ENCODE data around the gene NIBAN1. TPM values are rescaled to one million over a fixed set of nuclear protein-coding genes. Genes with fewer than 3 reads are reported as not detected.

NIBAN1 gene
- total RNA-seq, 1 experiment from 2014 or later, result 6.7 TPM

DNA sequence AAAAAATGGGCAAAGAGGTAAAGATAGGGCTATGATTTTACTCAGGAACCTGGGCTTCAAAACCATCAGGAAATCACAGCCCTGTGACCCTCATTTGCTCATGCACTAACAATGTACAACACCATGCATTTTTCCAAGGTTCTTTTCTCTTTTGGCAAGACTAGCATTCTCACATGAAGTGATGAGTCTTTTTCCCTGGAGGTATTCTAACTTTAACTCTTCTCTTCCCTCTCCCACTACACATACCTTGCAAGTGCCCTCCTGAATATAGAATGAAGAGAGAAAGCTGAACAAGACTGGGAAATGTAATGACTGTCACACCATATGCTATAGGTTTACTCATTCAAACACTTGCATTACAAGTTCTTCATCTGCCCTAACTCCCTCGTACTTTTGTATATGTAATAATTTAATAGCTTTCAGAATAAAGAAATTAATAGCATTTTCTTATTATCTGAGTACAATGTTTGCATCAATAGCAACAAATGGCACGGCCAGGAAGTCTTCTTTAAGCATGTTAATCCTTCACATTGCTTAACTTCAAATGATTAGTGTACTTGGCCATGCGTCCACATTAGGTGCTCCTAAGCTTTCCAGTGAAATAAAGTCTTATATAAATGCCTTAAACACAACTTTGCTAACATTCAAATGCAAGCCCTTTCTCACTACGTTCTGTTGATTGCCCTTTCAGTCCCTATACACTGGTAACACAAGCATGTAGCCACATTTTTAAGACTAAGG is 1.8 kb downstream of the NIBAN1 start:
- H3K9me3 ChIP-seq (ENCODE audit: control insufficient read depth, insufficient read depth, low read depth, low read length), result no peaks in the 10 kb centered on the region
- in situ Hi-C loops (cut with HindIII; ENCODE audit: low pct_unique_long_range_greater_than_20kb, low sequenced_read_pairs) (no loop called here), intact Hi-C loops (cut with micrococcal nuclease; ENCODE audit: unreplicated experiment) (no loop called here)
- no peak for DNase-seq (ENCODE audit: low read depth, low spot score)
- H3K27me3 ChIP-seq (ENCODE audit: control insufficient read depth, insufficient read depth, low read length), result peaks cover 28% of the 10 kb centered on the region
- CTCF ChIA-PET, result interaction anchor here (0.6 kb wide), 1 partner anchor 680 kb away, joined by 3 read pairs; no protein-coding TSS in a partner anchor
- no peaks in the 10 kb centered on the region for H3K4me1 ChIP-seq (ENCODE audit: control insufficient read depth, insufficient read depth, low read length)
- H3K36me3 ChIP-seq (ENCODE audit: control insufficient read depth, insufficient read depth, low read length), result no peaks in the 10 kb centered on the region
- ATAC-seq, result no peak
- no peak overlapping the region for H3K27ac ChIP-seq (ENCODE audit: low read length)
- TF ChIP-seq, protein P1, sequence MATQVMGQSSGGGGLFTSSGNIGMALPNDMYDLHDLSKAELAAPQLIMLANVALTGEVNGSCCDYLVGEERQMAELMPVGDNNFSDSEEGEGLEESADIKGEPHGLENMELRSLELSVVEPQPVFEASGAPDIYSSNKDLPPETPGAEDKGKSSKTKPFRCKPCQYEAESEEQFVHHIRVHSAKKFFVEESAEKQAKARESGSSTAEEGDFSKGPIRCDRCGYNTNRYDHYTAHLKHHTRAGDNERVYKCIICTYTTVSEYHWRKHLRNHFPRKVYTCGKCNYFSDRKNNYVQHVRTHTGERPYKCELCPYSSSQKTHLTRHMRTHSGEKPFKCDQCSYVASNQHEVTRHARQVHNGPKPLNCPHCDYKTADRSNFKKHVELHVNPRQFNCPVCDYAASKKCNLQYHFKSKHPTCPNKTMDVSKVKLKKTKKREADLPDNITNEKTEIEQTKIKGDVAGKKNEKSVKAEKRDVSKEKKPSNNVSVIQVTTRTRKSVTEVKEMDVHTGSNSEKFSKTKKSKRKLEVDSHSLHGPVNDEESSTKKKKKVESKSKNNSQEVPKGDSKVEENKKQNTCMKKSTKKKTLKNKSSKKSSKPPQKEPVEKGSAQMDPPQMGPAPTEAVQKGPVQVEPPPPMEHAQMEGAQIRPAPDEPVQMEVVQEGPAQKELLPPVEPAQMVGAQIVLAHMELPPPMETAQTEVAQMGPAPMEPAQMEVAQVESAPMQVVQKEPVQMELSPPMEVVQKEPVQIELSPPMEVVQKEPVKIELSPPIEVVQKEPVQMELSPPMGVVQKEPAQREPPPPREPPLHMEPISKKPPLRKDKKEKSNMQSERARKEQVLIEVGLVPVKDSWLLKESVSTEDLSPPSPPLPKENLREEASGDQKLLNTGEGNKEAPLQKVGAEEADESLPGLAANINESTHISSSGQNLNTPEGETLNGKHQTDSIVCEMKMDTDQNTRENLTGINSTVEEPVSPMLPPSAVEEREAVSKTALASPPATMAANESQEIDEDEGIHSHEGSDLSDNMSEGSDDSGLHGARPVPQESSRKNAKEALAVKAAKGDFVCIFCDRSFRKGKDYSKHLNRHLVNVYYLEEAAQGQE (IDR thresholded peaks at IDR 0.05; ENCODE audit: insufficient read depth in 1 of 2, low read depth in 2 of 2, low read length in 1 of 2), result no peak
- TF ChIP-seq TCF7L2 (IDR thresholded peaks at IDR 0.05; ENCODE audit: low read depth, low read length) (no peak), POLR2AphosphoS5 (IDR thresholded peaks at IDR 0.05; ENCODE audit: low read depth, low read length) (no peak), SIN3A (IDR thresholded peaks at IDR 0.05; ENCODE audit: borderline replicate concordance, insufficient read depth, low read depth, low read length) (no peak)
- TF ChIP-seq, protein P2, sequence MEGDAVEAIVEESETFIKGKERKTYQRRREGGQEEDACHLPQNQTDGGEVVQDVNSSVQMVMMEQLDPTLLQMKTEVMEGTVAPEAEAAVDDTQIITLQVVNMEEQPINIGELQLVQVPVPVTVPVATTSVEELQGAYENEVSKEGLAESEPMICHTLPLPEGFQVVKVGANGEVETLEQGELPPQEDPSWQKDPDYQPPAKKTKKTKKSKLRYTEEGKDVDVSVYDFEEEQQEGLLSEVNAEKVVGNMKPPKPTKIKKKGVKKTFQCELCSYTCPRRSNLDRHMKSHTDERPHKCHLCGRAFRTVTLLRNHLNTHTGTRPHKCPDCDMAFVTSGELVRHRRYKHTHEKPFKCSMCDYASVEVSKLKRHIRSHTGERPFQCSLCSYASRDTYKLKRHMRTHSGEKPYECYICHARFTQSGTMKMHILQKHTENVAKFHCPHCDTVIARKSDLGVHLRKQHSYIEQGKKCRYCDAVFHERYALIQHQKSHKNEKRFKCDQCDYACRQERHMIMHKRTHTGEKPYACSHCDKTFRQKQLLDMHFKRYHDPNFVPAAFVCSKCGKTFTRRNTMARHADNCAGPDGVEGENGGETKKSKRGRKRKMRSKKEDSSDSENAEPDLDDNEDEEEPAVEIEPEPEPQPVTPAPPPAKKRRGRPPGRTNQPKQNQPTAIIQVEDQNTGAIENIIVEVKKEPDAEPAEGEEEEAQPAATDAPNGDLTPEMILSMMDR (IDR thresholded peaks at IDR 0.05), result no peak
- peak overlapping the region in 1 of 2 experiments; percentile 56; a peak in 2 of 4 replicates for H3K4me3 ChIP-seq (ENCODE audit: low read depth in 2 of 2, low read length in 2 of 2)
- BruUV-seq (replicated peaks), result TSS peak; percentile 71
- POLR2A ChIA-PET, result no interaction called here

DNA sequence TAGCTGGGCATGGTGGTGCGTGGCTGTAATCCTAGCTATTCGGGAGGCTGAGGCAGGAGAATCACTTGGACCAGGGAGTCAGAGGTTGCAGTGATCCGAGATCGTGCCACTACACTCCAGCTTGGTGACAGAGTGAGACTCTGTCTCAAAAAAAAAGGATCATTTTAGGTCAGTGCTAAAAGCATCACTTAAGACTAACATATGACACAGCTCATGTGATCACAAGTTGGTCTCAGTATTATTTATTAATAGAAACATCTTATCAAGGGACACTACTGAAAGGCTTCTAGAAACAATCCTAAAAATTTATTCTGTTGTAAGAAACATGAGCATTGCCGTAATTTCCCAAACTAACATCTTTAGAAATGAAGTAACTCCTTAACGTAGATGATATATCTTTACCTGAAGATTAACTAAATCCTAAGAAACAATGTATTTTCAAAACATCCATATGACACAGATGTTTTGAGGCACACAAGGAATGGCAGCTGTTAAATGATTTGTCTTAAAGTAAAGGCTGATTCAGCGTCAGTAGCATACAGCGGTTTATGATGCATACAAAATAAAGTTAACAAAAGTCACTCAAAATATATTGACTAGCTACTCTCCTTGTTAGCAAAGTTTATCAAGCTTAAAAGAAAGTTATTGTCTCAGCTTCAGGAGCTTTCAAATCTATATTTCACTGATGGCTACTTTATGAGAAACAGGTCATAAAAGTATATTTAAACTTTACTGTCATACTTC is 2.6 kb downstream of the NIBAN1 start:
- intact Hi-C loops (cut with micrococcal nuclease; ENCODE audit: unreplicated experiment) (no loop called here), in situ Hi-C loops (cut with HindIII; ENCODE audit: low pct_unique_long_range_greater_than_20kb, low sequenced_read_pairs) (no loop called here)
- Histone ChIP-seq H3K4me1 (ENCODE audit: control insufficient read depth, insufficient read depth, low read length) (no peaks in the 10 kb centered on the region), H3K4me3 (ENCODE audit: low read depth in 2 of 2, low read length in 2 of 2) (no peak overlapping the region; a peak in 1 of 4 replicates), H3K9me3 (ENCODE audit: control insufficient read depth, insufficient read depth, low read depth, low read length) (no peaks in the 10 kb centered on the region), H3K36me3 (ENCODE audit: control insufficient read depth, insufficient read depth, low read length) (no peaks in the 10 kb centered on the region), H3K27me3 (ENCODE audit: control insufficient read depth, insufficient read depth, low read length) (peaks cover 28% of the 10 kb centered on the region), H3K27ac (ENCODE audit: low read length) (no peak overlapping the region)
- ChIA-PET CTCF (interaction anchor here (0.6 kb wide), 1 partner anchor 754 kb away, joined by 4 read pairs; no protein-coding TSS in a partner anchor), POLR2A (no interaction called here)
- no peak for TF ChIP-seq POLR2AphosphoS5 (IDR thresholded peaks at IDR 0.05; ENCODE audit: low read depth, low read length)
- TF ChIP-seq, protein P1 (IDR thresholded peaks at IDR 0.05; ENCODE audit: insufficient read depth in 1 of 2, low read depth in 2 of 2, low read length in 1 of 2), result no peak
- TF ChIP-seq, protein P2 (IDR thresholded peaks at IDR 0.05), result no peak
- TF ChIP-seq SIN3A (IDR thresholded peaks at IDR 0.05; ENCODE audit: borderline replicate concordance, insufficient read depth, low read depth, low read length), result no peak
- TF ChIP-seq TCF7L2 (IDR thresholded peaks at IDR 0.05; ENCODE audit: low read depth, low read length), result no peak
- ATAC-seq (no peak), DNase-seq (ENCODE audit: low read depth, low spot score) (no peak)
- BruUV-seq (replicated peaks), result no TSS peak

Data from Panc1 (cell line).